ENCODE measurements around the gene RFX4. TPM values are rescaled to one million over a fixed set of nuclear protein-coding genes. Genes with fewer than 3 reads are reported as not detected.

The RFX4 gene
- total RNA-seq, 2 donors from 2014 or later: 10.6 TPM; not detected in 1

GRCh38 chr12:106599302-106599701, 16.5 kb downstream of the RFX4 start:
- no peak overlapping the region for H3K27ac ChIP-seq
- DNase-seq (ENCODE audit: low spot score): no peak
- WGBS: 86% methylated on average over 4 of the region's 4 CpGs
- no peaks in the 10 kb centered on the region for H3K9me3 ChIP-seq
- H3K4me3 ChIP-seq: no peak overlapping the region
- H3K27me3 ChIP-seq (replicated peaks; ENCODE audit: insufficient read depth): peaks cover 3% of the 10 kb centered on the region
- H3K36me3 ChIP-seq: no peaks in the 10 kb centered on the region
- intact Hi-C loops (cut with DNase I): no loop called here
- TF ChIP-seq POLR2AphosphoS5 (IDR thresholded peaks at IDR 0.05) (no peak), CTCF (IDR thresholded peaks at IDR 0.05) (no peak), POLR2A (IDR thresholded peaks at IDR 0.05) (no peak)
- no peaks in the 10 kb centered on the region for H3K4me1 ChIP-seq (replicated peaks)

GRCh38 chr12:106600503-106600902, 17.7 kb downstream of the RFX4 start:
- intact Hi-C loops (cut with DNase I): no loop called here
- no peak for TF ChIP-seq CTCF (IDR thresholded peaks at IDR 0.05)
- H3K4me3 ChIP-seq: no peak overlapping the region
- peaks cover under 1% of the 10 kb centered on the region for H3K27me3 ChIP-seq (replicated peaks; ENCODE audit: insufficient read depth)
- 70% methylated on average over 5 of the region's 5 CpGs for WGBS
- H3K36me3 ChIP-seq: no peaks in the 10 kb centered on the region
- no peaks in the 10 kb centered on the region for H3K9me3 ChIP-seq
- DNase-seq (ENCODE audit: low spot score): no peak
- no peaks in the 10 kb centered on the region for H3K4me1 ChIP-seq (replicated peaks)
- H3K27ac ChIP-seq: no peak overlapping the region

- no peaks in the 10 kb centered on the region for H3K36me3 ChIP-seq
- H3K9me3 ChIP-seq: no peaks in the 10 kb centered on the region
- WGBS: 72% methylated on average over 10 of the region's 10 CpGs
- no peak overlapping the region for H3K27ac ChIP-seq
- no peak for DNase-seq (ENCODE audit: low spot score)
- no peaks in the 10 kb centered on the region for H3K4me1 ChIP-seq (replicated peaks)
- H3K27me3 ChIP-seq (replicated peaks; ENCODE audit: insufficient read depth): no peaks in the 10 kb centered on the region
- intact Hi-C loops (cut with DNase I): no loop called here
- TF ChIP-seq POLR2AphosphoS5 (IDR thresholded peaks at IDR 0.05) (no peak), POLR2A (IDR thresholded peaks at IDR 0.05) (no peak), CTCF (IDR thresholded peaks at IDR 0.05) (no peak)
- no peak overlapping the region for H3K4me3 ChIP-seq
Measured at GRCh38 chr12:106601031-106601430, 18.2 kb downstream of the RFX4 start.

- intact Hi-C loops (cut with DNase I): no loop called here
Measured at GRCh38 chr12:106601496-106601895, 18.7 kb downstream of the RFX4 start.

More at GRCh38 chr12:106601496-106601895, 18.7 kb downstream of the RFX4 start:
- DNase-seq (ENCODE audit: low spot score): no peak
- no peak overlapping the region for H3K27ac ChIP-seq
- no peaks in the 10 kb centered on the region for H3K9me3 ChIP-seq
- H3K27me3 ChIP-seq (replicated peaks; ENCODE audit: insufficient read depth): no peaks in the 10 kb centered on the region
- no peaks in the 10 kb centered on the region for H3K4me1 ChIP-seq (replicated peaks)
- 86% methylated on average over 11 of the region's 11 CpGs for WGBS
- TF ChIP-seq CTCF (IDR thresholded peaks at IDR 0.05): no peak
- TF ChIP-seq POLR2AphosphoS5 (IDR thresholded peaks at IDR 0.05): no peak
- TF ChIP-seq POLR2A (IDR thresholded peaks at IDR 0.05): no peak
- H3K4me3 ChIP-seq: no peak overlapping the region
- H3K36me3 ChIP-seq: no peaks in the 10 kb centered on the region
